Upper lobe of left lung (tissue), 6 donors: ENCODE data around the gene FAM151A. TPM values are rescaled to one million over a fixed set of nuclear protein-coding genes. Genes with fewer than 3 reads are reported as not detected.

ENCODE experiments used
- ATAC-seq, 2 donors: fragments of 200-7000 bp; cut with Tn5 transposase; one replicate each; pipeline ENCODE4 v1.9.1; 2022; ENCODE audit warnings: mild to moderate bottlenecking in 2 of 2, moderate library complexity in 2 of 2; ENCODE audit not compliant: low FRiP score in 2 of 2
- DNase-seq, 2 donors: peaks; one replicate each; pipeline ENCODE4 v3.0.0-alpha.2; 2019 to 2020
- H3K27ac ChIP-seq, 4 donors: fragments of 200-600 bp; sonication (generic); one replicate each; pipeline ENCODE4 v1.5.1; 2016 to 2019
- H3K27me3 ChIP-seq, 4 donors: fragments of 200-600 bp; sonication (generic); one replicate each; pipeline ENCODE4 v1.5.1; 2017 to 2019
- H3K36me3 ChIP-seq, 4 donors: fragments of 200-600 bp; sonication (generic); one replicate each; pipeline ENCODE4 v1.5.1; 2016 to 2019
- H3K4me1 ChIP-seq, 4 donors: fragments of 200-600 bp; sonication (generic); one replicate each; pipeline ENCODE4 v1.5.1; 2018 to 2019
- H3K4me3 ChIP-seq, 4 donors: fragments of 200-600 bp; sonication (generic); one replicate each; pipeline ENCODE4 v1.5.1; 2017 to 2019; ENCODE audit warnings: mild to moderate bottlenecking in 2 of 4, moderate library complexity in 1 of 4
- H3K9me3 ChIP-seq, 4 donors: fragments of 200-600 bp; sonication (generic); one replicate each; pipeline ENCODE4 v1.5.1; 2018 to 2019
- CTCF ChIP-seq, 6 experiments: fragments of 450-650 bp in 4 of 6; fragments of 200-600 bp in 2 of 6; sonication (generic) in 2 of 6; IDR thresholded peaks; one replicate each; pipeline ENCODE4 v1.5.1; 2016 to 2019; ENCODE audit warnings: antibody characterized with exemption in 6 of 6
- EP300 ChIP-seq, 4 donors: sonication (generic); formaldehyde crosslinking; IDR thresholded peaks; one replicate each; pipeline ENCODE4 v1.5.1; 2017; ENCODE audit warnings: antibody characterized with exemption in 4 of 4, control low read depth in 2 of 4
- POLR2A ChIP-seq, 4 donors: fragments of 450-650 bp; IDR thresholded peaks; one replicate each; pipeline ENCODE4 v1.5.1; 2016 to 2017; ENCODE audit warnings: antibody characterized with exemption in 4 of 4, mild to moderate bottlenecking in 2 of 4
- POLR2AphosphoS5 ChIP-seq, 2 donors: sonication (generic); formaldehyde crosslinking; IDR thresholded peaks; one replicate each; pipeline ENCODE4 v1.5.1; 2017; ENCODE audit warnings: antibody characterized with exemption in 2 of 2
- WGBS, 2 donors: methylation state at CpG; one replicate each; pipeline ENCODE4 v1.1.5; 2017 to 2018; 5-methylcytosine and 5-hydroxymethylcytosine counted together
- total RNA-seq, 6 donors: library from RNA; depleted of rRNA in 4 of 6; stranded (reverse); fragments of >200 nt in 4 of 6; gene quantifications; one replicate each; pipeline versions ENCODE4 v1.1.0 to v1.2.1, GENCODE V29; 2016 to 2021
- donor health status: DM: no; HTN: no; CAD: no; lungs with moderate emphysema.
- donor health status: DM: no; HTN: yes; CAD: no; lungs with severe emphysema.

The FAM151A gene
- total RNA-seq, 6 donors from 2014 or later: not detected

DNA sequence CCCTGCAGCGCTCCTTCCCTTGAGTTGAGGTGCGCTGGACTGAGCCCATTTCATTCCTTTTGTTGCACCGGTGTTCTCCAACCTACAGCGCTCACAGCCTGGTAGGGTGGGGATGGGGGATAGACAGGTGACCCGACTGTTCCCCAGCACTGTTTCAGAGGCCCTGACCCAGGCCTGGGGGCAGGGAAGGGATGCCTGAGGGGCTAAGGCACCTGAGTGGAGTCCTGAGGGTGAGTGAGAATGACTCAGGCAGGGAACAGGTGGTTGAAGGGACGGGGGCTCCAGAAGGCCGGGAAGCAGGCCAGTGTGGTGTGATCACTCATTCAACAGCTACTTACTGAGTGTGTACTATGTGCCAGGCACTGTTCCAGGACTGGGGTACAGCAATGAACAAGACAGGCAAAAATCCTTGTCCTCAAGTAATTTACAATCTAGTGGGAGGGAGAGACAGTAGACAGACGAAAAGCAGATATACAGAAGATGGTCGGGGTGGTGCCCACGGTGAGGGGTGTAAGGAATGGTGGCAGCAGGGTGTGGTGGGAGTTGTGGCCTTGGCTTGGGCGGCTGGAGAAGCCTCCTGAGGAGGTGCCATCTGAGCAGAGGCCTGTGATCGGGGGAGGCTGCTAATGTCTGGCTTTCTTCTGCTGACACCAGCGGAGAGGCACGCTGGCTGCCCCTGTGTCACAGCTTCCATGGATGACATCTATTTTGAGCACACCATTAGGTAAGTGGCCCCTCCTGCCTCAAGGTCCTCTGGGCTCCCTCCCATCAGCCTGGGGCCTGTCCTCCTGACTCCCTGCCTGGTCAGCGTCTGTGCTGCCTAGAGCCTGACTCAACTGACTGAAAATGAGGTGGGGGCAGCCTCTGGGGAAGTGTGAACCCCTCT lies 37.9 kb downstream of the FAM151A start:
- no peaks in the 10 kb centered on the region for H3K36me3 ChIP-seq
- H3K4me1 ChIP-seq: peaks cover 0 to 9% (median 2%) of the 10 kb centered on the region in 4 donors
- no peak overlapping the region for H3K27ac ChIP-seq
- H3K27me3 ChIP-seq: no peaks in the 10 kb centered on the region
- TF ChIP-seq POLR2AphosphoS5 (IDR thresholded peaks at IDR 0.05): no peak
- no peak for TF ChIP-seq CTCF (IDR thresholded peaks at IDR 0.05)
- TF ChIP-seq POLR2A (IDR thresholded peaks at IDR 0.05): no peak
- TF ChIP-seq EP300 (IDR thresholded peaks at IDR 0.05): no peak
- DNase-seq: no peak
- WGBS, 2 donors: 91 to 96% methylated on average over 13 to 15 of the region's 15 CpGs
- H3K9me3 ChIP-seq: no peaks in the 10 kb centered on the region
- ATAC-seq: no peak
- no peak overlapping the region for H3K4me3 ChIP-seq

DNA sequence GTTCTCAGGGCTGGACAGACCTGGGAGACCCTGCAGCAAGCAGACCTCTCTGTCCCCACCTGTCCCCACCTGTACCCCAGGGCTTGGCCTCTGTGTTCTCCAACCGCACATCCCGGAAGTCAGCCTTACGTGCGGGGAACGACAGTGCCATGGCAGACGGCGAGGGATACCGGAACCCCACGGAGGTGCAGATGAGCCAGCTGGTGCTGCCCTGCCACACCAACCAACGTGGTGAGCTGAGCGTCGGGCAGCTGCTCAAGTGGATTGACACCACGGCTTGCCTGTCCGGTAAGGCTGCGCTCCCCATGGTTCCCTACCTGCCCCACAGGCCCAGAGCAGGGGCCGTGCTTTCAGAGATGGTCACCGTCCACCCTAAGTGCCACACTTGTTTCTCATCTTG lies 38.8 kb downstream of the FAM151A start:
- TF ChIP-seq EP300 (IDR thresholded peaks at IDR 0.05) (no peak), CTCF (IDR thresholded peaks at IDR 0.05) (no peak), POLR2AphosphoS5 (IDR thresholded peaks at IDR 0.05) (no peak), POLR2A (IDR thresholded peaks at IDR 0.05) (no peak)
- Histone ChIP-seq H3K9me3 (no peaks in the 10 kb centered on the region), H3K27ac (no peak overlapping the region), H3K4me3 (no peak overlapping the region), H3K4me1 (peaks cover 0 to 9% (median 2%) of the 10 kb centered on the region in 4 donors), H3K27me3 (no peaks in the 10 kb centered on the region), H3K36me3 (no peaks in the 10 kb centered on the region)
- DNase-seq: no peak
- WGBS, 2 donors: 90 to 94% methylated on average over 13 to 17 of the region's 17 CpGs
- no peak for ATAC-seq

GRCh38 chr1:54583871-54584270 lies 39.5 kb downstream of the FAM151A start:
- WGBS, 2 donors: 83 to 85% methylated on average over 2 of the region's 2 CpGs
- no peak overlapping the region for H3K4me3 ChIP-seq
- TF ChIP-seq EP300 (IDR thresholded peaks at IDR 0.05) (no peak), POLR2A (IDR thresholded peaks at IDR 0.05) (no peak), CTCF (IDR thresholded peaks at IDR 0.05) (no peak), POLR2AphosphoS5 (IDR thresholded peaks at IDR 0.05) (no peak)
- peaks cover 0 to 9% (median 4%) of the 10 kb centered on the region in 4 donors for H3K4me1 ChIP-seq
- no peaks in the 10 kb centered on the region for H3K9me3 ChIP-seq
- DNase-seq: no peak
- H3K27ac ChIP-seq: no peak overlapping the region
- H3K27me3 ChIP-seq: no peaks in the 10 kb centered on the region
- no peaks in the 10 kb centered on the region for H3K36me3 ChIP-seq
- no peak for ATAC-seq

GRCh38 chr1:54583307-54583686 lies 40.0 kb downstream of the FAM151A start:
- Histone ChIP-seq H3K27me3 (no peaks in the 10 kb centered on the region), H3K27ac (no peak overlapping the region)
- WGBS, 2 donors: 83 to 94% methylated on average over 1 to 3 of the region's 3 CpGs

More at GRCh38 chr1:54583307-54583686, 40.0 kb downstream of the FAM151A start:
- TF ChIP-seq POLR2A (IDR thresholded peaks at IDR 0.05) (no peak), POLR2AphosphoS5 (IDR thresholded peaks at IDR 0.05) (no peak), EP300 (IDR thresholded peaks at IDR 0.05) (no peak), CTCF (IDR thresholded peaks at IDR 0.05) (no peak)
- ATAC-seq (no peak), DNase-seq (no peak)
- H3K36me3 ChIP-seq: no peaks in the 10 kb centered on the region
- H3K9me3 ChIP-seq: no peaks in the 10 kb centered on the region
- H3K4me3 ChIP-seq: no peak overlapping the region
- peaks cover 0 to 9% (median 4%) of the 10 kb centered on the region in 4 donors for H3K4me1 ChIP-seq
